HG03108 (cell line): ENCODE measurements around the gene BATF.

Source experiments
- ATAC-seq: cut with Tn5 transposase; IDR thresholded peaks from one replicate; pipeline ENCODE4 v1.9.1; 2021; ENCODE audit warnings: moderate library complexity; ENCODE audit not compliant: unreplicated experiment

Gene BATF

GRCh38 chr14:75591987-75592575, 69.8 kb downstream of the BATF start:
- no peak for ATAC-seq

- ATAC-seq: no peak
Measured at GRCh38 chr14:75595226-75595625, 73.0 kb downstream of the BATF start.
